B cell (primary cell): ENCODE results near the gene KCNT2. TPM values are rescaled to one million over a fixed set of nuclear protein-coding genes. Genes with fewer than 3 reads are reported as not detected.

Source experiments
- ATAC-seq: fragments of 200-7000 bp; cut with Tn5 transposase; one replicate; pipeline ENCODE4 v1.10.0; 2021; ENCODE audit warnings: low read depth, mild to moderate bottlenecking, moderate number of reproducible peaks, moderate library complexity
- CTCF ChIA-PET: fragments of 350-600 bp; sonication (Branson Sonifier 250); formaldehyde crosslinking; loops from one replicate; lab custom pipeline; 2021; ENCODE audit warnings: antibody characterized with exemption, inconsistent platforms; lab: Charles Lee
- POLR2A ChIA-PET: fragments of 350-600 bp; sonication (Branson Sonifier 250); formaldehyde crosslinking; loops from one replicate; lab custom pipeline; 2021; ENCODE audit warnings: antibody characterized with exemption; lab: Charles Lee
- DNase-seq: peaks from one replicate; pipeline ENCODE4 v3.0.0; 2013
- H2AFZ ChIP-seq: 2 replicates; pipeline ENCODE4 v1.6.1; 2012; ENCODE audit warnings: mild to moderate bottlenecking, low read depth, low read length; ENCODE audit not compliant: insufficient read depth, poor library complexity, severe bottlenecking
- H3K27ac ChIP-seq, 2 donors: 1 replicate in 1 of 2; 2 replicates in 1 of 2; pipeline ENCODE4 v1.5.1; 2012 to 2013; ENCODE audit warnings: low read length in 2 of 2, mild to moderate bottlenecking in 2 of 2, moderate library complexity in 1 of 2
- H3K27me3 ChIP-seq, 4 experiments: fragments of 200-600 bp in 1 of 4; sonication (generic) in 1 of 4; replicated peaks in 1 of 4; 1 replicate in 2 of 4; 2 replicates in 2 of 4; pipeline versions ENCODE4 v1.6.1 to v1.7.0; 2013 to 2016; ENCODE audit warnings: low read length in 3 of 4, mild to moderate bottlenecking in 2 of 4, mixed read lengths in 1 of 4, moderate library complexity in 1 of 4; ENCODE audit not compliant: insufficient read depth in 4 of 4, control insufficient read depth in 3 of 4; ENCODE audit errors: control extremely low read depth in 1 of 4
- H3K36me3 ChIP-seq, 2 experiments: replicated peaks in 1 of 2; 1 replicate in 1 of 2; 2 replicates in 1 of 2; pipeline versions ENCODE4 v1.6.1 to v1.7.1; 2013; ENCODE audit warnings: low read length in 1 of 2; ENCODE audit not compliant: insufficient read depth in 2 of 2, control insufficient read depth in 1 of 2; ENCODE audit errors: control extremely low read depth in 1 of 2, extremely low read depth in 1 of 2
- H3K4me1 ChIP-seq, 2 donors: fragments of 200-600 bp in 1 of 2; sonication (generic) in 1 of 2; 1 replicate in 1 of 2; 2 replicates in 1 of 2; pipeline versions ENCODE4 v1.5.1 to v1.6.1; 2013 to 2017; ENCODE audit warnings: low read length in 2 of 2; ENCODE audit not compliant: control insufficient read depth in 2 of 2, insufficient read depth in 2 of 2
- H3K4me2 ChIP-seq: replicated peaks from 2 replicates; pipeline ENCODE3; 2012; ENCODE audit warnings: mild to moderate bottlenecking, low read depth, low read length; ENCODE audit not compliant: poor library complexity, severe bottlenecking
- H3K4me3 ChIP-seq, 5 experiments: fragments of 200-600 bp in 1 of 5; sonication (generic) in 1 of 5; 1 replicate in 3 of 5; 2 replicates in 2 of 5; pipeline versions ENCODE4 v1.5.1 to v1.7.0; 2011 to 2016; ENCODE audit warnings: low read length in 4 of 5, mild to moderate bottlenecking in 4 of 5, low read depth in 2 of 5, control low read depth in 1 of 5, moderate library complexity in 1 of 5; ENCODE audit not compliant: insufficient read depth in 1 of 5; ENCODE audit errors: control extremely low read depth in 1 of 5, extremely low read depth in 1 of 5
- H3K79me2 ChIP-seq: fragments of 200-600 bp; sonication (generic); one replicate; pipeline ENCODE4 v1.6.0; 2016; ENCODE audit warnings: low read length; ENCODE audit not compliant: control insufficient read depth, insufficient read depth
- H3K9ac ChIP-seq: fragments of 200-600 bp; sonication (generic); 2 replicates; pipeline ENCODE4 v1.6.1; 2017; ENCODE audit warnings: mild to moderate bottlenecking, low read length, moderate library complexity
- H3K9me3 ChIP-seq, 3 donors: one replicate each; pipeline versions ENCODE4 v1.6.1 to v1.7.1; 2013; ENCODE audit warnings: low read length in 2 of 3; ENCODE audit not compliant: control insufficient read depth in 2 of 3, insufficient read depth in 1 of 3; ENCODE audit errors: control extremely low read depth in 1 of 3
- H4K20me1 ChIP-seq: 2 replicates; pipeline ENCODE4 v1.6.0; 2012; ENCODE audit warnings: mild to moderate bottlenecking, low read length; ENCODE audit not compliant: insufficient read depth, control insufficient read depth, poor library complexity, severe bottlenecking
- H3K27ac Mint-ChIP-seq: one replicate; pipeline ENCODE4 v1.8.0; 2021; ENCODE audit warnings: mixed read lengths
- H3K27me3 Mint-ChIP-seq: one replicate; pipeline ENCODE4 v1.8.0; 2021; ENCODE audit warnings: mixed read lengths
- H3K4me1 Mint-ChIP-seq: one replicate; pipeline ENCODE4 v1.8.0; 2021; ENCODE audit warnings: mixed read lengths
- H3K4me3 Mint-ChIP-seq: one replicate; pipeline ENCODE4 v1.8.0; 2021; ENCODE audit warnings: mixed read lengths
- H3K9me3 Mint-ChIP-seq: one replicate; pipeline ENCODE4 v1.8.0; 2022; ENCODE audit warnings: mixed read lengths; ENCODE audit not compliant: insufficient read depth
- CTCF ChIP-seq: fragments of 200-600 bp; IDR thresholded peaks from one replicate; pipeline ENCODE4 v1.8.0; 2022; ENCODE audit warnings: antibody characterized with exemption, mild to moderate bottlenecking
- EZH2 ChIP-seq: IDR thresholded peaks from 2 replicates; pipeline ENCODE4 v1.6.1; 2012; ENCODE audit warnings: borderline replicate concordance, low read depth, mild to moderate bottlenecking, moderate library complexity, low read length; ENCODE audit not compliant: insufficient read depth, poor library complexity, severe bottlenecking
- whole genome bisulfite sequencing: methylation state at CpG from one replicate; pipeline ENCODE4 v1.1.5; 2013; ENCODE audit warnings: missing lambda C conversion rate; ENCODE audit not compliant: insufficient coverage; 5-methylcytosine and 5-hydroxymethylcytosine counted together
- intact Hi-C: fragments of 100-400 bp; cut with micrococcal nuclease; formaldehyde crosslinking; loops from one replicate; pipeline ENCODE4 v1.10.0; 2022
- polyA minus RNA-seq: library from RNA; depleted of rRNA, polyadenylated mRNA; stranded (reverse); fragments of >200 nt; gene quantifications from 2 replicates; pipeline ENCODE4 v1.2.3, GENCODE V29; 2012
- polyA plus RNA-seq: library from polyadenylated mRNA; depleted of rRNA; stranded (reverse); fragments of >200 nt; gene quantifications from 2 replicates; pipeline ENCODE4 v1.2.3, GENCODE V29; 2012
- total RNA-seq, 2 donors: library from RNA; stranded (reverse); fragments of 120-200 nt in 1 of 2; gene quantifications; 1 replicate in 1 of 2; 2 replicates in 1 of 2; pipeline versions ENCODE4 v1.2.3 to v1.2.4, GENCODE V29; 2013 to 2022

Gene KCNT2
- total RNA-seq: not detected in 2 replicates
- total RNA-seq (2013): 0.16 TPM
- not detected in 2 replicates for polyA plus RNA-seq
- not detected in 2 replicates for polyA minus RNA-seq

DNA sequence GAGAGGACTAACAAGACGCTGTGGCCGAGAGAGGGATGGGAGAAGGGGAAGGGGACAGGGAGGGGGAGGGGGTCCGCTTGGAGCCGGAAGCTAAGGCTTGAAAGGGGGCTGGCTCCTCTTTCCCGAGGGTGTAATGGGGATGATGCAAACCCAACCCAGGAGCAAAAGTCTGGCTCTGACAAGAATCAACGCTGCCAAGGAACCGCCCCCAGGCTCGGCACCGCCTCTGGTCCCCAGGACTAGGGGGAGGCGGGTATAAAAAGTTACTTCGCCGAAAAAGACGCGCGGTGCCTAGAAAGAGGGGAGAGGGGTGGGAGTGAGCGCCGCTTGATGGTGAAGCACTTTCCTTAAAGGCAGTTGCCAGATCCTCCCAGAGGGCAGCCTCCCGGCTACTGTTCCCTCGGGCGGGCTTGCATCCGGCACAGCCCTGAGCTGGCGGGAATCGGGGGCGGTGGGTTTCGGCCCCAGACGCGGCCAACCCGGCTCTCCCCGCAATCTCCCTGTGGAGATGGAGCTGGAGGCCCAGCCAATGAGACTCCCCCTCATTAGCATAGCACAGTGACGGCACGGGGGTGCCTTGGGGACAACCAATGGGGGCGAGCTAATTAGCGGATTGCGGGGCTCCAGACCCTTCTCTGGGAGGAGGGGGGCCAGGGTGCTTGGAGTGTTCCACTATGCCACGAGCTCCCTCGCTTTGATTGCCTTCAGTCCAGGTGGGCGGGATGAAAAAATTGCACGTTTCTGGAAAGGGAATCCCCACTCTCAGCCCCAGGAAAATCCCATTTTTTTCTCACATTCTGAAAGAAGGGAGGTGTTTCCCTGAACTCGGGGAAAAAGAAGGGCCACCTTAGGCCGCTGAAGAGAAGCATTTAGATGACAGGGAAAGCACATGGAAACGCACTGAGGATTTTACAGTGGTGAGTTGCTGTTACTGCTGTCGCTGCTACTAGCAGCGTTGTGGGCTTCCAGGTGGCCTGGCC lies at the start of gene KCNT2:
Gene KCNT2, minus strand, starts transcription at position 51 of the 980 bp plus-strand sequence. CDS start 131 bp downstream, outside the sequence.
- Histone ChIP-seq H3K27ac (no peak within 1 kb of the TSS), H3K36me3 (no peaks in the 10 kb centered on the region), H3K9ac (no peak within 1 kb of the TSS), H2AFZ (no peak within 1 kb of the TSS), H3K4me2 (no peak within 1 kb of the TSS), H4K20me1 (no peaks in the 10 kb centered on the region), H3K9me3 (peaks cover 0 to 10% (median 1%) of the 10 kb centered on the region in 3 donors), H3K27me3 (peaks cover 0 to 14% (median 11%) of the 10 kb centered on the region in 4 experiments), H3K4me3 (no peak within 1 kb of the TSS), H3K4me1 (no peaks in the 10 kb centered on the region), H3K79me2 (no peaks in the 10 kb centered on the region)
- peaks cover 23% of the 10 kb centered on the region for H3K27me3 Mint-ChIP-seq
- WGBS: 2% methylated on average over 38 of the region's 43 CpGs
- no peak within 1 kb of the TSS for H3K4me3 Mint-ChIP-seq
- peaks cover 3% of the 10 kb centered on the region for H3K4me1 Mint-ChIP-seq
- ATAC-seq (no peak), DNase-seq (peak; percentile 1)
- ChIA-PET POLR2A (no interaction called here), CTCF (no interaction called here)
- no peak within 1 kb of the TSS for H3K27ac Mint-ChIP-seq
- no peak for TF ChIP-seq CTCF
- no peak for TF ChIP-seq EZH2
- no peaks in the 10 kb centered on the region for H3K9me3 Mint-ChIP-seq
- intact Hi-C loops: no loop called here

DNA sequence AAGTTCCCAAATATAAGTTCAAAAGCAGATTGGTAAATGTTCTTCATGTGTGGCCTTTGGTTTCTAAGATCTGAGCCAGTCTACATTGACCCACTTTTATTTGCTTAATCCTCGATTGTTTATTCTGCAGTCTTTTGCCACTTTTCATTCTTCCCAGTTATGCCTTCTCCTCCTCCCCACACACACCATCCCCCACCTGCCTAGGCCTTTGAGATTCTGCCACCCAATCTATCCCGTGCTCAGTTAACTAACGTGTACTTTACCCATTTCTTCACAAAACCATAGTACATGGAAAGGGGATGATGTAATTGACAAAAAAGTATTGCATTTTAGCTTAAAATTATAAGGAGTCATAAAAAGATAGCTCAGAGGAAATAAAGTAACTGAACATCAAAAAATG lies 47.3 kb upstream of the KCNT2 start:
- CTCF ChIA-PET: no interaction called here
- no peaks in the 10 kb centered on the region for H3K79me2 ChIP-seq
- no peak for DNase-seq

More for the DNA sequence above, 47.3 kb upstream of the KCNT2 start:
- no peak overlapping the region for H3K4me2 ChIP-seq
- no peak overlapping the region for H3K4me3 ChIP-seq
- no peak overlapping the region for H3K27ac ChIP-seq
- H4K20me1 ChIP-seq: no peaks in the 10 kb centered on the region
- H3K4me1 ChIP-seq: no peaks in the 10 kb centered on the region
- no peak overlapping the region for H3K4me3 Mint-ChIP-seq
- H3K9ac ChIP-seq: no peak overlapping the region
- TF ChIP-seq EZH2 (no peak), CTCF (no peak)
- intact Hi-C loops: no loop called here
- 93% methylated on average over 1 of the region's 3 CpGs for WGBS
- no peak overlapping the region for H2AFZ ChIP-seq
- H3K27ac Mint-ChIP-seq: no peak overlapping the region
- H3K9me3 Mint-ChIP-seq: no peaks in the 10 kb centered on the region
- H3K27me3 ChIP-seq: no peaks in the 10 kb centered on the region
- POLR2A ChIA-PET: no interaction called here
- no peaks in the 10 kb centered on the region for H3K9me3 ChIP-seq
- no peak for ATAC-seq
- H3K27me3 Mint-ChIP-seq: no peaks in the 10 kb centered on the region
- H3K36me3 ChIP-seq: no peaks in the 10 kb centered on the region
- H3K4me1 Mint-ChIP-seq: no peaks in the 10 kb centered on the region
